Upper lobe of left lung (tissue), 6 donors: Measurements from ENCODE around the gene TBCB. TPM values are rescaled to one million over a fixed set of nuclear protein-coding genes. Genes with fewer than 3 reads are reported as not detected.

Source experiments
- ATAC-seq, 2 donors: fragments of 200-7000 bp; cut with Tn5 transposase; one replicate each; pipeline ENCODE4 v1.9.1; 2022; ENCODE audit warnings: mild to moderate bottlenecking in 2 of 2, moderate library complexity in 2 of 2; ENCODE audit not compliant: low FRiP score in 2 of 2
- DNase-seq, 2 donors: peaks; one replicate each; pipeline ENCODE4 v3.0.0-alpha.2; 2019 to 2020
- H3K27ac ChIP-seq, 4 donors: fragments of 200-600 bp; sonication (generic); one replicate each; pipeline ENCODE4 v1.5.1; 2016 to 2019
- H3K27me3 ChIP-seq, 4 donors: fragments of 200-600 bp; sonication (generic); one replicate each; pipeline ENCODE4 v1.5.1; 2017 to 2019
- H3K36me3 ChIP-seq, 4 donors: fragments of 200-600 bp; sonication (generic); one replicate each; pipeline ENCODE4 v1.5.1; 2016 to 2019
- H3K4me1 ChIP-seq, 4 donors: fragments of 200-600 bp; sonication (generic); one replicate each; pipeline ENCODE4 v1.5.1; 2018 to 2019
- H3K4me3 ChIP-seq, 4 donors: fragments of 200-600 bp; sonication (generic); one replicate each; pipeline ENCODE4 v1.5.1; 2017 to 2019; ENCODE audit warnings: mild to moderate bottlenecking in 2 of 4, moderate library complexity in 1 of 4
- H3K9me3 ChIP-seq, 4 donors: fragments of 200-600 bp; sonication (generic); one replicate each; pipeline ENCODE4 v1.5.1; 2018 to 2019
- EP300 ChIP-seq, 4 donors: sonication (generic); formaldehyde crosslinking; IDR thresholded peaks; one replicate each; pipeline ENCODE4 v1.5.1; 2017; ENCODE audit warnings: antibody characterized with exemption in 4 of 4, control low read depth in 2 of 4
- POLR2A ChIP-seq, 4 donors: fragments of 450-650 bp; IDR thresholded peaks; one replicate each; pipeline ENCODE4 v1.5.1; 2016 to 2017; ENCODE audit warnings: antibody characterized with exemption in 4 of 4, mild to moderate bottlenecking in 2 of 4
- POLR2AphosphoS5 ChIP-seq, 2 donors: sonication (generic); formaldehyde crosslinking; IDR thresholded peaks; one replicate each; pipeline ENCODE4 v1.5.1; 2017; ENCODE audit warnings: antibody characterized with exemption in 2 of 2
- WGBS, 2 donors: methylation state at CpG; one replicate each; pipeline ENCODE4 v1.1.5; 2017 to 2018; 5-methylcytosine and 5-hydroxymethylcytosine counted together
- total RNA-seq, 6 donors: library from RNA; depleted of rRNA in 4 of 6; stranded (reverse); fragments of >200 nt in 4 of 6; gene quantifications; one replicate each; pipeline versions ENCODE4 v1.1.0 to v1.2.1, GENCODE V29; 2016 to 2021
- TF ChIP-seq, protein P1 (sequence below), 6 experiments: fragments of 450-650 bp in 4 of 6; fragments of 200-600 bp in 2 of 6; sonication (generic) in 2 of 6; IDR thresholded peaks; one replicate each; pipeline ENCODE4 v1.5.1; 2016 to 2019; ENCODE audit warnings: antibody characterized with exemption in 6 of 6
- donor health status: DM: no; HTN: no; CAD: no; lungs with moderate emphysema.
- donor health status: DM: no; HTN: yes; CAD: no; lungs with severe emphysema.

TBCB gene
- total RNA-seq, 6 donors from 2014 or later = 31.4 to 151 (median 109) TPM

DNA sequence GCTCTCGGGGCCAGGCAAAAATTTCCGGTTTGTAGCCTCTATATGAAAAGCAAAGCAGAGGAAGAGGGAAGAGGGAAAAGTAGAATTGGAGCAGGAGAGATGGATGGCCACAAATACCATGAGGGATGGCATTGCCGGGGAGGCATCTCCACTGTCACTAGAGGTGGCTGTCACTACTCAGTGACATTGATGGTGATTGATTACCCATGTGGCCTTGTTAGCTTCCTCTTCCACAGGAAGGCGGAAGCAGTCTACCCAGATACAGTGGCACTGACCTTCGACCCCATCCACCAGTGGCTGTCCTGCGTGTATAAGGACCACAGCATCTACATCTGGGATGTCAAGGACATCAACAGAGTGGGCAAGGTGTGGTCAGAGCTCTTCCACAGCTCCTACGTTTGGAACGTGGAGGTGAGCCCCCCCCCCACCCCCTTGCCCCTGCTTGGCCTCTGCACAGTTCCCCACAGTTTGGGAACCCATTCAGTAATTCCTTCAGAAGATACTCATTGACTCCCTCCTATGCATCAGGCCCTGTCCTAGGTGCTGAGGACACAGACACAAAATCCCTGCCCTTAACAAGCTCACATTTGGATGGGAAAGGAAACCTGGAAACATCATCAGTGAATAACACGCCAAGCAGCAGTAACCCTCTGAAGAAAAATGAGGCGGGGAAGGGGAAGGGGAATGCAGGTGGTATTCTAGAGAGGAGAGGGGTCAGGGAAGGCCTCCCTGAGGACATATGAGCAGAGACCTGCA lies 42.0 kb upstream of the TBCB start:
- Histone ChIP-seq H3K27ac (no peak overlapping the region), H3K9me3 (no peaks in the 10 kb centered on the region), H3K4me1 (no peaks in the 10 kb centered on the region), H3K27me3 (no peaks in the 10 kb centered on the region), H3K36me3 (no peaks in the 10 kb centered on the region), H3K4me3 (no peak overlapping the region)
- no peak for ATAC-seq
- no peak for DNase-seq
- WGBS, 2 donors = 82 to 92% methylated on average over 9 to 10 of the region's 10 CpGs
- no peak for TF ChIP-seq POLR2A (IDR thresholded peaks at IDR 0.05)

DNA sequence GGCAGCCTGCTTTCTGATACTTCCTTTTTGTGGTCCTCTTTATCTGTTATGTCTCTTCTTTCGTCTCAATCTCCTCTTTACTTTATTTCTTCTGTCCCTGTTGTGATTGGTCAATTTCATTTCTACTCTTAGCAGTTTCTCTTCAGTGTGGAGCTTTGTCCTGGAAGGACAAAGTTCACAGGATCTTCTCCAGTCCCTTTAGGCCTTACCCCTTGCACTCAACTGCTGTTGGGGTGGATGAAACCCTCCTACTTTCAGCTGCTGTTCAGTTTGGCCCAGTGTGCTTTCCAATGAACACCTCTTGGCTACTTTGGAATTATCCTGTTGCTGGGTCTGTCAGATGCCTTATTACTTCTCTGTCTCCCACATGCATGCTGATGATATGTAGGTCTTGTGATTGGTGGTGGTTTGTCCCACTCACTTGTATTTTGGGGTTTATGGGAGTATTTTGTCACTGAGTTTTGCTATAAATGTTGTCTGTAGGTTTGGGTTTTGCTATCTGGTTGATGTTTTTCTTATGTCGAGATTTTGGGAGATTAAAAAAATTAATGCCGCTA lies 35.8 kb upstream of the TBCB start:
- H3K4me3 ChIP-seq = no peak overlapping the region
- no peaks in the 10 kb centered on the region for H3K9me3 ChIP-seq
- DNase-seq = no peak
- H3K36me3 ChIP-seq = peaks cover 0 to 11% (median 4%) of the 10 kb centered on the region in 4 donors
- no peak for TF ChIP-seq POLR2AphosphoS5 (IDR thresholded peaks at IDR 0.05)
- no peak for TF ChIP-seq EP300 (IDR thresholded peaks at IDR 0.05)
- no peak for TF ChIP-seq POLR2A (IDR thresholded peaks at IDR 0.05)
- TF ChIP-seq, protein P1, sequence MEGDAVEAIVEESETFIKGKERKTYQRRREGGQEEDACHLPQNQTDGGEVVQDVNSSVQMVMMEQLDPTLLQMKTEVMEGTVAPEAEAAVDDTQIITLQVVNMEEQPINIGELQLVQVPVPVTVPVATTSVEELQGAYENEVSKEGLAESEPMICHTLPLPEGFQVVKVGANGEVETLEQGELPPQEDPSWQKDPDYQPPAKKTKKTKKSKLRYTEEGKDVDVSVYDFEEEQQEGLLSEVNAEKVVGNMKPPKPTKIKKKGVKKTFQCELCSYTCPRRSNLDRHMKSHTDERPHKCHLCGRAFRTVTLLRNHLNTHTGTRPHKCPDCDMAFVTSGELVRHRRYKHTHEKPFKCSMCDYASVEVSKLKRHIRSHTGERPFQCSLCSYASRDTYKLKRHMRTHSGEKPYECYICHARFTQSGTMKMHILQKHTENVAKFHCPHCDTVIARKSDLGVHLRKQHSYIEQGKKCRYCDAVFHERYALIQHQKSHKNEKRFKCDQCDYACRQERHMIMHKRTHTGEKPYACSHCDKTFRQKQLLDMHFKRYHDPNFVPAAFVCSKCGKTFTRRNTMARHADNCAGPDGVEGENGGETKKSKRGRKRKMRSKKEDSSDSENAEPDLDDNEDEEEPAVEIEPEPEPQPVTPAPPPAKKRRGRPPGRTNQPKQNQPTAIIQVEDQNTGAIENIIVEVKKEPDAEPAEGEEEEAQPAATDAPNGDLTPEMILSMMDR (IDR thresholded peaks at IDR 0.05) = no peak
- H3K27me3 ChIP-seq = no peaks in the 10 kb centered on the region
- no peak for ATAC-seq
- no peak overlapping the region for H3K27ac ChIP-seq
- H3K4me1 ChIP-seq = no peaks in the 10 kb centered on the region
- 93 to 99% methylated on average over 3 of the region's 3 CpGs for WGBS, 2 donors

DNA sequence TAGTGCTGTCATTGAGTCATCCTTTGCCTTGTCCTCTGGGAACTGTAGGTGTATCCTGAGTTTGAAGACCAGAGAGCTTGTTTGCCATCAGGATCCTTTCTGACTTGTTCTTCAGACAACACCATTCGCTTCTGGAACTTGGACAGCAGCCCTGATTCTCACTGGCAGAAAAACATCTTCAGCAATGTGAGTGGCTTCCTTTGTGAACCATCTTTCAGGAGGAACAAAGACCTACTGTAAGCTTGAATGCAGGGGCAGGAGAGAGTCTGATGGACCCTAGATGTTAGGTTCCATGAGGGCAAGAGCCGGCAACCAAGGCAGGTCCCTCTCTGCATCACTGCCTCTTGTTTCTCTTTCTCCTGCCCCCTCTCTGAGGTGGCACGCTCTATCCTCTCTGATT lies 33.9 kb upstream of the TBCB start:
- no peak for ATAC-seq
- H3K4me1 ChIP-seq = no peaks in the 10 kb centered on the region
- no peak for DNase-seq
- 89 to 91% methylated on average over 3 of the region's 3 CpGs for WGBS, 2 donors
- no peak overlapping the region for H3K4me3 ChIP-seq
- no peaks in the 10 kb centered on the region for H3K27me3 ChIP-seq
- peaks cover 0 to 11% (median 4%) of the 10 kb centered on the region in 4 donors for H3K36me3 ChIP-seq
- no peak for TF ChIP-seq POLR2A (IDR thresholded peaks at IDR 0.05)
- TF ChIP-seq POLR2AphosphoS5 (IDR thresholded peaks at IDR 0.05) = no peak
- TF ChIP-seq EP300 (IDR thresholded peaks at IDR 0.05) = no peak
- TF ChIP-seq, protein P1 (IDR thresholded peaks at IDR 0.05) = no peak
- no peaks in the 10 kb centered on the region for H3K9me3 ChIP-seq
- no peak overlapping the region for H3K27ac ChIP-seq

DNA sequence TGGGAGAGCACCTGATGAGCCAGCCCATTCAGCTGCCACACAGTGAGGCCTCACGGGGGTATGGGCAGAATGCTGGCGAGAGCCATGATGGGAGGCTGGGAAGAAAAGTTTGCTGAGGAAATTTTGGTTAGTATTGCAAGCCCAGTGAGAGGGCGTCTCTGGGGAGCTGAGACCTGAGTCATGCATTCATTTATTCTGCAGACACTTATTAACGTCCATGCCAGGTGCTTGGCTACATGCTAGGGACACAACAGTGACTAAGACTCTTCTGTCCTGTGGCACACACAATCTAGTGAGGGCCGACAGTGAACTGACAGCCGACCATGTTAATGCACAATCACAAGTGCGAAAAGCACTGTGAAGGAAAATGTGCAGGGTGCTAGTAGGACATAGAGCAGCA lies 33.4 kb upstream of the TBCB start:
- WGBS, 2 donors = 94 to 95% methylated on average over 7 of the region's 7 CpGs

DNA sequence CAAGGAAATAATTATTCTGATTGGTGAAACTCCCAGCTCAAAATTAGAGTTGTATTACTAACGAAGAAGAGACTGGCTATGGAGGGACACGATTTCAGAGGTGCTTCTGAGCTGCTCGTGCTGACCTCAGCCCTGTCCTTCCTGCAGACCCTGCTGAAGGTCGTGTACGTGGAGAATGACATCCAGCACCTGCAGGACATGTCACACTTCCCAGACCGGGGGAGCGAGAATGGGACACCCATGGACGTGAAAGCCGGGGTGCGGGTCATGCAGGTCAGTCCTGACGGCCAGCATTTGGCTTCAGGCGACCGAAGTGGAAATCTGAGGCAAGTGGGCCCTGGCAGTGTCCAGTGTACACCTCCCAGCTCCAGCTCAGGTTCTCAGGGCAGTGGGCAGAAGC lies 32.4 kb upstream of the TBCB start:
- no peak for ATAC-seq
- no peaks in the 10 kb centered on the region for H3K27me3 ChIP-seq
- TF ChIP-seq POLR2AphosphoS5 (IDR thresholded peaks at IDR 0.05) = no peak
- TF ChIP-seq, protein P1 (IDR thresholded peaks at IDR 0.05) = no peak

More for the DNA sequence above, 33.4 kb upstream of the TBCB start:
- H3K27me3 ChIP-seq = no peaks in the 10 kb centered on the region
- ATAC-seq = no peak
- no peak overlapping the region for H3K27ac ChIP-seq
- H3K9me3 ChIP-seq = no peaks in the 10 kb centered on the region
- H3K4me3 ChIP-seq = no peak overlapping the region
- peaks cover 0 to 11% (median 4%) of the 10 kb centered on the region in 4 donors for H3K36me3 ChIP-seq
- no peak for DNase-seq
- TF ChIP-seq, protein P1 (IDR thresholded peaks at IDR 0.05) = no peak
- TF ChIP-seq POLR2AphosphoS5 (IDR thresholded peaks at IDR 0.05) (no peak), POLR2A (IDR thresholded peaks at IDR 0.05) (no peak), EP300 (IDR thresholded peaks at IDR 0.05) (no peak)
- H3K4me1 ChIP-seq = no peaks in the 10 kb centered on the region

More for the DNA sequence above, 32.4 kb upstream of the TBCB start:
- WGBS, 2 donors = 95% methylated on average over 10 to 12 of the region's 13 CpGs
- Histone ChIP-seq H3K4me1 (no peaks in the 10 kb centered on the region), H3K4me3 (no peak overlapping the region), H3K9me3 (no peaks in the 10 kb centered on the region), H3K27ac (no peak overlapping the region), H3K36me3 (peaks cover 0 to 11% (median 4%) of the 10 kb centered on the region in 4 donors)
- DNase-seq = no peak
